ENCODE results near the gene SLC4A9. TPM values are rescaled to one million over a fixed set of nuclear protein-coding genes. Genes with fewer than 3 reads are reported as not detected.

Gene SLC4A9
- total RNA-seq, 2 experiments from 2014 or later = 0.07 to 0.35 TPM

DNA sequence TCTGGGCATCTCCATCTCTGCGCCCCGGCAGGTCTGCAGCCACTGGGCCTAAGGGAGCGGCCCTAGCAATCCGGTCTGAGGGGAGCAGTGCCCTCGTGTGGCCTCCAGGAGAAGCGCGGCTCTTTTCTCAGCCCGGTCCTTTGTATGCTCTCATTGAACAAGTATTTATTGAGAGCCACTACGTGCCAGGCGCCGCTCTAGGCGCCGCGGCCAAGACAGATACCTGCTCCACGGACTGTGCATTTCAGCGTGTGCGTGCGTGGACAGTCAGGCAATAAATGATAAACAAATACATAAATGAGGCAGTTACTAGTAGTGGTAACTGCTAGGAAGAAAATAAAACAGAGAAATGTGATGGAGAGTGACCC, 2.3 kb upstream of the SLC4A9 start:
- Mint-ChIP-seq H3K9me3 (ENCODE audit: low read depth) (no peaks in the 10 kb centered on the region), H3K4me1 (peaks cover 19% of the 10 kb centered on the region), H3K4me3 (peak overlapping the region; percentile 64), H3K36me3 (no peaks in the 10 kb centered on the region), H3K27me3 (peaks cover 2% of the 10 kb centered on the region), H3K27ac (peak overlapping the region; percentile 56)
- ATAC-seq = peak; percentile 97
- CTCF ChIA-PET = interaction anchor here (1.0 to 3.1 kb wide), 9 partner anchors 9 to 354 kb away, joined by 3 to 50 read pairs (median 8); no protein-coding TSS in a partner anchor
- peak; percentile 89 for DNase-seq

DNA sequence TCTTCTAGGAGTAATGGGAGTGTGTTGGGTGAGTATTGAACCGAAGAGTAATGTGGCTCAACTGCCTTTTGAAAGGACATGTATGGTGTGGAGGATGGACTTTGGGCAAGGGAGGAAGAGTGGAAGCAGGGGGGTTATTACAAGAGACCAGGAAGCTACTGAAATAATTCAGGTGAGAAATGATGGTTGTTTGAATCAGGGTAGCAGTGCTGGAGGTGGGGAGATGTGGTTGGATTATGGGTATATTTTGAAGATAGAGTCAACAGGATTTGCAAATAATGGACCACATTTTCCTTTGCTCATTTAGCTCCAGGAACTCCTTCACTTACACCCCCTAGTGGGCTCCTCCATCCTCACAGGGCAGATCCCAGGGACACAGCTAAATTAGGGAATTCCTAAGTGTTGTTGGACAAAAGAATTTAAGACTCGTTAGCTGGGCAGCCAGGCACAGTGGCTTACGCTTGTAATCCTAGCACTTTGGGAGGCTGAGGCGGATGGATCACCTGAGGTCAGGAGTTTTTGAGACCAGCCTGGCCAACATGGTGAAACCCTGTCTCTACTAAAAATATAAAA, 1.2 kb upstream of the SLC4A9 start:
- H3K27ac Mint-ChIP-seq = no peak overlapping the region
- H3K4me1 Mint-ChIP-seq = peaks cover 24% of the 10 kb centered on the region
- CTCF ChIA-PET = interaction anchor here (0.7 to 3.1 kb wide), 20 partner anchors 9 to 1396 kb away, joined by 3 to 50 read pairs (median 4); partner anchors contain the start of genes HBEGF and PFDN1
- H3K4me3 Mint-ChIP-seq = no peak overlapping the region
- no peaks in the 10 kb centered on the region for H3K9me3 Mint-ChIP-seq (ENCODE audit: low read depth)
- no peaks in the 10 kb centered on the region for H3K36me3 Mint-ChIP-seq
- ATAC-seq (no peak), DNase-seq (no peak)
- H3K27me3 Mint-ChIP-seq = peaks cover 2% of the 10 kb centered on the region

DNA sequence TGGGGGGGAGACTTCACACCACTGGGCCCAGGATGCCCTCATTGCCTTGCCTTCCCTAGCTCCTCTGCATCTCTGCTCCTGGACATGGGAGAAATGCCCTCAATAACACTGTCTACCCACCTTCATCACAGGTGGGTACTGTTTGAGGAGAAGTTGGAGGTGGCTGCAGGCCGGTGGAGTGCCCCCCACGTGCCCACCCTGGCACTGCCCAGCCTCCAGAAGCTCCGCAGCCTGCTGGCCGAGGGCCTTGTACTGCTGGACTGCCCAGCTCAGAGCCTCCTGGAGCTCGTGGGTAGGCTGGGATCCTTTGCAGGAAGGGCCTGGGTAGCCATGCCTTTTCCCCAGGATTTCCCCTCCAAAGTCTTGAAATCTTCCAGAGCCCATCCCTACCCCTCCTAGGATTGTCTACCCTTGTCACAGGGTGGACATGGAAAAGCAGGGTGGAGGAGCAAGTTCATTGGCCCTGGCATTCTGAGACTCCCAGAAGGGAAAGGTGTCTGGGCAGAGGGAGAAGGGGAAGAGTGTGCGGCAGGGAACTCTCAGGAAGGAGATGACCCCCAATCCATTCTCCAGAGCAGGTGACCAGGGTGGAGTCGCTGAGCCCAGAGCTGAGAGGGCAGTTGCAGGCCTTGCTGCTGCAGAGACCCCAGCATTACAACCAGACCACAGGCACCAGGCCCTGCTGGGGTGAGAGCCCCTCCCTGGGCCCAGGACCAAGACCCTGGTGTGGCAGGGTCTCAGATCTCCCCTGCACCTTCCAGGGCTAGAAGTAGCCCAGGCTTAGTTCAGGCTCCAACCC, 886 bp downstream of the SLC4A9 start:
- H3K27me3 Mint-ChIP-seq = peaks cover 2% of the 10 kb centered on the region
- CTCF ChIA-PET = interaction anchor here (0.9 to 5.8 kb wide), 8 partner anchors 9 to 365 kb away, joined by 3 to 50 read pairs (median 8); partner anchors contain the start of gene HBEGF
- H3K4me1 Mint-ChIP-seq = peaks cover 22% of the 10 kb centered on the region
- H3K36me3 Mint-ChIP-seq = no peaks in the 10 kb centered on the region
- H3K9me3 Mint-ChIP-seq (ENCODE audit: low read depth) = no peaks in the 10 kb centered on the region
- no peak overlapping the region for H3K27ac Mint-ChIP-seq
- no peak overlapping the region for H3K4me3 Mint-ChIP-seq
- no peak for ATAC-seq
- DNase-seq = no peak

DNA sequence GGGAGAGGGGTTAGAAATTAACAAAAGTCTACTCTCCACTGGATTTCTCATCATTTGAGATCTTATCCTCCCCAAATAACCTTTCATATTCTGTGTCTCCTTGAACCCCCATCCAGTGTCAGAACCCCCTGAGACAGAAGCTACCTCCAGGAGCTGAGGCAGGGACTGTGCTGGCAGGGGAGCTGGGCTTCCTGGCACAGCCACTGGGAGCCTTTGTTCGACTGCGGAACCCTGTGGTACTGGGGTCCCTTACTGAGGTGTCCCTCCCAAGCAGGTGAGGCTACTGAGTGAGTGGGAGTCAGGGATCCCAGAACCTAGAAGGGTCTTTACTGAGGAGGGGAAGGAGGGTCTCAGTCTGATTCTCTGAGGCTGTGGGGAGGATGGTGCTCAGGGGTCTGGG, 1.9 kb downstream of the SLC4A9 start:
- Mint-ChIP-seq H3K4me3 (no peak overlapping the region), H3K27me3 (peaks cover 2% of the 10 kb centered on the region), H3K4me1 (peaks cover 20% of the 10 kb centered on the region), H3K36me3 (no peaks in the 10 kb centered on the region), H3K27ac (no peak overlapping the region), H3K9me3 (ENCODE audit: low read depth) (no peaks in the 10 kb centered on the region)
- CTCF ChIA-PET = interaction anchor here (1.0 to 5.8 kb wide), 6 partner anchors 10 to 360 kb away, joined by 4 to 49 read pairs (median 6); no protein-coding TSS in a partner anchor
- DNase-seq = no peak
- ATAC-seq = no peak

DNA sequence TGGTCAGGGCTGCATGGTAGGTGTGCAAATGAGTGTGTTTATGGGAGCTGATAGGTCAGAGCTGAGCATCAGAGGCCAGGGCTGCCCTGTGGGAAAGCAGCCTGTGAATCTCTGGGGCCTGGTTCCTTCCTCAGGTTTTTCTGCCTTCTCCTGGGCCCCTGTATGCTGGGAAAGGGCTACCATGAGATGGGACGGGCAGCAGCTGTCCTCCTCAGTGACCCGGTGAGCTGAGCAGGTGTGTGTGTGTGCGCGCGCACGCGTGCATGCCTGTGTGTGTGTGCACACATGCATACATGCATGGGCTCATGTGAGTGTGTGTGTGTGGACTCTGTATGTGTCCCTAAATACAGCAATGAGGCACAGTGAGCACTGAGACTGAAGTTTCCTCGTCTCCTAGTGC, 2.3 kb downstream of the SLC4A9 start:
- H3K36me3 Mint-ChIP-seq = no peaks in the 10 kb centered on the region
- DNase-seq (no peak), ATAC-seq (no peak)
- peaks cover 2% of the 10 kb centered on the region for H3K27me3 Mint-ChIP-seq
- H3K4me3 Mint-ChIP-seq = no peak overlapping the region
- CTCF ChIA-PET = interaction anchor here (1.0 to 5.8 kb wide), 6 partner anchors 10 to 360 kb away, joined by 4 to 49 read pairs (median 6); no protein-coding TSS in a partner anchor
- H3K9me3 Mint-ChIP-seq (ENCODE audit: low read depth) = no peaks in the 10 kb centered on the region
- peaks cover 16% of the 10 kb centered on the region for H3K4me1 Mint-ChIP-seq
- H3K27ac Mint-ChIP-seq = no peak overlapping the region

- CTCF ChIA-PET = interaction anchor here (0.7 to 5.8 kb wide), 40 partner anchors 9 to 357 kb away, joined by 3 to 49 read pairs (median 4); partner anchors contain the start of genes ANKHD1, CD14, HARS1 and HARS2
- Mint-ChIP-seq H3K27me3 (no peaks in the 10 kb centered on the region), H3K4me1 (peaks cover 9% of the 10 kb centered on the region), H3K36me3 (no peaks in the 10 kb centered on the region), H3K9me3 (ENCODE audit: low read depth) (no peaks in the 10 kb centered on the region), H3K27ac (no peak overlapping the region), H3K4me3 (peak overlapping the region; percentile 66)
- peak; percentile 88 for DNase-seq
- peak; percentile 92 for ATAC-seq
Observed at GRCh38 chr5:140362875-140363630, 3.1 kb downstream of the SLC4A9 start.

DNA sequence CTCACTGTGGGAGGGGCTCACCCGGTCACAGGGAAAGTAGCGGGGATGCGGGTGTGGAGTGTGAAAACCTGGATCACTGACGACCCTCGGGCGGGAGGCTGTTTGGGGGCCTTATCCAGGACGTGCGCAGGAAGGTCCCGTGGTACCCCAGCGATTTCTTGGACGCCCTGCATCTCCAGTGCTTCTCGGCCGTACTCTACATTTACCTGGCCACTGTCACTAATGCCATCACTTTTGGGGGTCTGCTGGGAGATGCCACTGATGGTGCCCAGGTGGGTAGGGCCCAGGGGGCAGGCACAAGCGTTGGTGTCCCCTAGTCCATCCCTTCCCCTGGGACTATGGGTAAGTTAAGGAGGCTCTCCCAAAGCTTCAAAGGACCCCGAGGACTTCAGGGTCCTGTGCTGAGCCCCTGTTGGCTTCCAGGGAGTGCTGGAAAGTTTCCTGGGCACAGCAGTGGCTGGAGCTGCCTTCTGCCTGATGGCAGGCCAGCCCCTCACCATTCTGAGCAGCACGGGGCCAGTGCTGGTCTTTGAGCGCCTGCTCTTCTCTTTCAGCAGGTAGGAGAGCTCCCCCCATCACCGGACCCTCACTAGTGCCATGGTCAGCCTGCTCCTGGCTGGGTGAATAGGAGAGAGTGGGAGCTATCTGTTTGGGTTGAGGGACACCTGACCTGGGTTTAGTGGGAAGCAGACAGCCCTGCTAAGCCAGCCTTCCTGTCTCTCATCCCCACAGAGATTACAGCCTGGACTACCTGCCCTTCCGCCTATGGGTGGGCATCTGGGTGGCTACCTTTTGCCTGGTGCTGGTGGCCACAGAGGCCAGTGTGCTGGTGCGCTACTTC, 3.9 kb downstream of the SLC4A9 start:
- H3K4me1 Mint-ChIP-seq = peaks cover 5% of the 10 kb centered on the region
- CTCF ChIA-PET = interaction anchor here (0.7 to 5.8 kb wide), 40 partner anchors 9 to 357 kb away, joined by 3 to 49 read pairs (median 4); partner anchors contain the start of genes ANKHD1, CD14, HARS1 and HARS2
- no peak for ATAC-seq
- H3K4me3 Mint-ChIP-seq = no peak overlapping the region
- no peaks in the 10 kb centered on the region for H3K27me3 Mint-ChIP-seq
- no peak overlapping the region for H3K27ac Mint-ChIP-seq
- DNase-seq = no peak
- no peaks in the 10 kb centered on the region for H3K36me3 Mint-ChIP-seq
- H3K9me3 Mint-ChIP-seq (ENCODE audit: low read depth) = no peaks in the 10 kb centered on the region

- Mint-ChIP-seq H3K36me3 (no peaks in the 10 kb centered on the region), H3K9me3 (ENCODE audit: low read depth) (no peaks in the 10 kb centered on the region), H3K27me3 (no peaks in the 10 kb centered on the region), H3K4me3 (no peak overlapping the region), H3K27ac (no peak overlapping the region), H3K4me1 (peaks cover 5% of the 10 kb centered on the region)
- no peak for DNase-seq
- no peak for ATAC-seq
- CTCF ChIA-PET = interaction anchor here (1.3 to 5.8 kb wide), 15 partner anchors 8 to 356 kb away, joined by 3 to 49 read pairs (median 7); partner anchors contain the start of genes ANKHD1, HBEGF and TMCO6
Observed at GRCh38 chr5:140364472-140364765, 4.4 kb downstream of the SLC4A9 start.

DNA sequence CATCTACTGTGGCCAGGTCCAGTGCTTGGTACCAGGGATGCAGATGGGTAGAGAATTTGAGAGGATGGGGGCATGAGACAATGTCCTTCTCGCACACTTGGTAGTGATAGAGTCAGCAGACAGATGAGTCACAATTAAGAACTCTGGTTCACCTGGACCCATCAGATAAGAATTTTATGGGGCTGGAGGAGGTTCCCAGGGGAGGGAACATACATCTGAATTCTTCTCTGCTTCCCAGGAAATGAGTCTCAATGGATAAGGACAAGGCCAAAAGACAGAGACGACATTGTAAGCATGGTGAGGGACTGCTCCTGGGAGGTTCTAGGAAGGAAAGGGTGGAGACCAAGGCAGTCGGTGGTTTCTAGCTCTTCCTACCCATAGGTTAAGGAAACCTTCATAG, 5.3 kb downstream of the SLC4A9 start:
- Mint-ChIP-seq H3K27ac (no peak overlapping the region), H3K4me3 (no peak overlapping the region), H3K9me3 (ENCODE audit: low read depth) (no peaks in the 10 kb centered on the region), H3K36me3 (no peaks in the 10 kb centered on the region), H3K4me1 (peaks cover 5% of the 10 kb centered on the region), H3K27me3 (no peaks in the 10 kb centered on the region)
- DNase-seq (no peak), ATAC-seq (no peak)
- CTCF ChIA-PET = interaction anchor here (1.4 to 5.8 kb wide), 6 partner anchors 13 to 355 kb away, joined by 5 to 49 read pairs (median 20); partner anchors contain the start of gene HBEGF

DNA sequence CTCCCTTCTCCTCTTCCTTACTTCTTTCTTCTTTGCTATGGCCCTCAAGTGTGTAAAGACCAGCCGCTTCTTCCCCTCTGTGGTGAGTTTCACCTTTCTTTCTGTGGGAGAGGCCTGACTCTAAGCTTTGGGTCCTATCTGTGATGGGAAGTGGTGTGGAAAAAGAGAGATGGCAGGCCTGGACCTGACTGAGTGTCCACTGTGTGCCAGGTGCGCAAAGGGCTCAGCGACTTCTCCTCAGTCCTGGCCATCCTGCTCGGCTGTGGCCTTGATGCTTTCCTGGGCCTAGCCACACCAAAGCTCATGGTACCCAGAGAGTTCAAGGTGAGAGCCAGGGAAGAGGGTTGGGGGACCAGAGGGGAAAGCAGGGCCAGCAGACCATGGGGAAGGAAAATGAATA, 5.9 kb downstream of the SLC4A9 start:
- Mint-ChIP-seq H3K9me3 (ENCODE audit: low read depth) (no peaks in the 10 kb centered on the region), H3K36me3 (no peaks in the 10 kb centered on the region), H3K27me3 (no peaks in the 10 kb centered on the region), H3K4me3 (no peak overlapping the region), H3K4me1 (peaks cover 5% of the 10 kb centered on the region), H3K27ac (no peak overlapping the region)
- CTCF ChIA-PET = interaction anchor here (0.7 to 5.8 kb wide), 6 partner anchors 14 to 354 kb away, joined by 3 to 49 read pairs (median 14); partner anchors contain the start of gene HBEGF
- ATAC-seq (no peak), DNase-seq (no peak)

GRCh38 chr5:140366589-140367255, 6.7 kb downstream of the SLC4A9 start:
- H3K36me3 Mint-ChIP-seq = no peaks in the 10 kb centered on the region
- ATAC-seq (no peak), DNase-seq (no peak)
- H3K4me1 Mint-ChIP-seq = peaks cover 5% of the 10 kb centered on the region
- no peaks in the 10 kb centered on the region for H3K27me3 Mint-ChIP-seq
- no peak overlapping the region for H3K4me3 Mint-ChIP-seq
- H3K27ac Mint-ChIP-seq = no peak overlapping the region
- CTCF ChIA-PET = interaction anchor here (0.7 to 5.8 kb wide), 6 partner anchors 15 to 354 kb away, joined by 3 to 49 read pairs (median 8); no protein-coding TSS in a partner anchor
- no peaks in the 10 kb centered on the region for H3K9me3 Mint-ChIP-seq (ENCODE audit: low read depth)

All from activated CD8-positive, alpha-beta memory T cell treated with anti-CD3 and anti-CD28 coated beads, Interleukin-2, amount 10 ng/mL, durations not matched to agents 7 days and 5 days (primary cell).